Hematopoietic multipotent progenitor cell treated with erythropoietin and hydrocortisone succinate and interleukin-3 and kit ligand, for 17 days (in vitro differentiated cells): Measurements from ENCODE around the gene PROSER3.
"Not testable (repeated sequence)": the region's sequence is repeated elsewhere in the genome, so short reads cannot be mapped to it uniquely, and the experiment has no call there.

Source experiments
- DNase-seq: peaks from one replicate; pipeline ENCODE4 v3.0.0-alpha.2; 2015; ENCODE audit warnings: low spot score

Gene PROSER3

DNA sequence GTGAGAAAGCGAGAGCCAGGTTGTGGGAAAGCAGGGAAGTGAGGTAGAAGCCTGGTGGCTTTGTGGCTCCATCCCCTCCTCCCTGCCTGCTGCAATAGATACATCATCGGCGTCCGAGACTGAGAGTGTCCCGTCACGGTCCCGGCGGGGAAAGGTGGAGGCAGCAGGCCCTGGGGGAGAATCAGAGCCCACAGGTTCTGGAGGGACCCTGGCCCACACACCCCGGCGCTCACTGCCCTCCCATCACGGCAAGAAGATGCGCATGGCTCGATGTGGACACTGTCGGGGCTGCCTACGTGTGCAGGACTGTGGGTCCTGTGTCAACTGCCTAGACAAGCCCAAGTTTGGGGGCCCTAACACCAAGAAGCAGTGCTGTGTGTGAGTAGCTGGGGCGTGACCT is 35.1 kb upstream of the PROSER3 start:
- DNase-seq, result no peak

DNA sequence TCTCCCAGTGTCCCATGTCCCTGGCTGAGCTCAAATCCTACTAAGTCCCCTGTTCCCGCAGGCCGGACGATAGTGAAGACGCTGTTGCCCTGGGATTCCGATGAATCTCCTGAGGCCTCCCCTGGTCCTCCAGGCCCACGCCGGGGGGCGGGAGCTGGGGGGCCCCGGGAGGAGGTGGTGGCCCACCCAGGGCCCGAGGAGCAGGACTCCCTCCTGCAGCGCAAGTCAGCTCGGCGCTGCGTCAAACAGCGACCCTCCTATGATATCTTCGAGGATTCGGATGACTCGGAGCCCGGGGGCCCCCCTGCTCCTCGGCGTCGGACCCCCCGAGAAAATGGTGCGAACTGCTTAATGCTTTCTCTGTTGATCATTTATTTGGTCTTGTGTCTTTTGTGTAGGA is 34.3 kb upstream of the PROSER3 start:
- DNase-seq, result no peak

DNA sequence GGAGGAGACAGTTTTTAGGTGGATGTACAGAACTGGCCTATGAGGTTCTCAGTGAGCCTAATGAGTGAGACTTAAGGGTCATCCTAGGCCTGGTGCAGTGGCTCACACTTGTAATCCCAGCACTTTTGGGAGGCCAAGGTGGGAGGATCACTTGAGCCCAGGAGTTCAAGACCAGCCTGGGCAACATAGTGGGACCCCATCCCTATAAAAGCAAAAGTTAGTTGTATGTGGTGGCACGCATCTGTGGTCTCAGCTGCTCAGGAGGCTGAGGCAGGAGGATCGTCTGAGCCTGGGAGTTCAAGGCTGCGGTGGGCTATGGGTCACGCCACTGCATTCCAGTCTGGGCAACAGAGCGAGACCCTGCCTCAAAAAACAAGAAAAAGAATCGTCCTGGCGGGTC is 33.8 kb upstream of the PROSER3 start:
- not testable (repeated sequence) for DNase-seq

DNA sequence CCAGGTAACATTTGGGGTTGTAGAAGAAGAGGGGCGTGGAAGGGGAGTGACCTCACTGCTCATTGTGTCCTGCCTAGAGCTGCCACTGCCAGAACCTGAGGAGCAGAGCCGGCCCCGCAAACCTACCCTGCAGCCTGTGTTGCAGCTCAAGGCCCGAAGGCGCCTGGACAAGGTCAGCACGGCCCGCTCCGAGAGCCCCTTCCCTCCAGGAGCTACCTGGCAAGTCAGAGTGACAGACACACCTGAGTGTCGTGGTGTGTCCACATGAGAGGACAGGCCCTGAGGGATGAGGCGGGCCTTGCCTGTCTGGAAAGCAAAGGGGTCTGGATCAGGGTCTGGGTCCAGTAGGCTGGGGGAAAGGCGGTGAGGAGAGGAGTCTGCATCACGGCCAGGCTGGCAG is 33.4 kb upstream of the PROSER3 start:
- no peak for DNase-seq

DNA sequence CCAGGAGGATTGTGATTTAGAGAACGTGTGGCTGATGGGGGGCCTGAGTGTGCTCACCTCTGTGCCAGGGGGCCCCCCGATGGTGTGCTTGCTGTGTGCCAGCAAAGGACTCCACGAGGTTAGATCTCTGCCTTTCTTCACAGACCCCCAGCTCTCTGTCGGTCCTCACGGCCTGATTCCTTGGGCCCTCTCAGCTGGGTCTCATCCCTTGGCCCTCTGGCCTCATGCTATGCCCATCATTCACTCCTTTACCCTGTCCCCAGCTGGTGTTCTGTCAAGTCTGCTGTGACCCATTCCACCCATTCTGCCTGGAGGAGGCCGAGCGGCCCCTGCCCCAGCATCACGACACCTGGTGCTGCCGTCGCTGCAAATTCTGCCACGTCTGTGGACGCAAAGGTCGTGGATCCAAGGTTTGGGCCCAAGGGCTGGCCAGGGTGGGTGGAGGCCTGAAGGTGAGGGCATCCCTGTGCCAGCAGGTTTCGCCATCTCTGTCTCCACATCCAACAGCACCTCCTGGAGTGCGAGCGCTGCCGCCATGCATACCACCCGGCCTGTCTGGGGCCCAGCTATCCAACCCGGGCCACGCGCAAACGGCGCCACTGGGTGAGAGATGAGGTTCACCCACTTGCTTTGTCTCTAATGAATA is 32.6 kb upstream of the PROSER3 start:
- DNase-seq, result no peak

DNA sequence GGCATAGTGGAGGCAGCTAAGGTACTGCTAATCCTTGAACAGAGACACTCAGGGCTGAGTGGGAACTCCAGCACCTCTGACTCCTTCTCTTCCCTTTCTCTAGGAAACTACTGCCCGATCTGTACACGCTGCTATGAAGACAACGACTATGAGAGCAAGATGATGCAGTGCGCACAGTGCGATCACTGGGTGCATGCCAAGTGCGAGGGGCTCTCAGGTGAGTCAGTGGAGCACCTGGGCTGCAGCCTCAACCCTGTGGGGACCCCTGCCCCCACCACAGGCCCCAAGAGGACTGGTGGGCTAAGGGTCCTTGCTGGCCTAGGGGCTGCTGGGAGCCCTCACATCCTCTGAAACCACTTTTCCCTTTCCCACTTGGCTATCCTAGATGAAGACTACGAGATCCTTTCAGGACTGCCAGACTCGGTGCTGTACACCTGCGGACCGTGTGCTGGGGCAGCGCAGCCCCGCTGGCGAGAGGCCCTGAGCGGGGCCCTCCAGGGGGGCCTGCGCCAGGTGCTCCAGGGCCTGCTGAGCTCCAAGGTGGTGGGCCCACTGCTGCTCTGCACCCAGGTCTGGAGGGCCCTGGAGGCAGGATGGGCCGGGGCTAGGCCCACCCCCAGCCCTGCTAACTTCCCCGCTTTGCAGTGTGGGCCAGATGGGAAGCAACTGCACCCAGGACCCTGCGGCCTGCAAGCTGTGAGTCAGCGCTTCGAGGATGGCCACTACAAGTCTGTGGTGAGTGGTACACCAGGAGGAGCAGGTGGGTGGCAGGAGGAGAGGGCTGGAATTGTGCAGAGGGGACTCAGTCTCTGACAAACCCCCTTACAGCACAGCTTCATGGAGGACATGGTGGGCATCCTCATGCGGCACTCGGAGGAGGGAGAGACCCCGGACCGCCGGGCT is 30.7 kb upstream of the PROSER3 start:
- no peak for DNase-seq

DNA sequence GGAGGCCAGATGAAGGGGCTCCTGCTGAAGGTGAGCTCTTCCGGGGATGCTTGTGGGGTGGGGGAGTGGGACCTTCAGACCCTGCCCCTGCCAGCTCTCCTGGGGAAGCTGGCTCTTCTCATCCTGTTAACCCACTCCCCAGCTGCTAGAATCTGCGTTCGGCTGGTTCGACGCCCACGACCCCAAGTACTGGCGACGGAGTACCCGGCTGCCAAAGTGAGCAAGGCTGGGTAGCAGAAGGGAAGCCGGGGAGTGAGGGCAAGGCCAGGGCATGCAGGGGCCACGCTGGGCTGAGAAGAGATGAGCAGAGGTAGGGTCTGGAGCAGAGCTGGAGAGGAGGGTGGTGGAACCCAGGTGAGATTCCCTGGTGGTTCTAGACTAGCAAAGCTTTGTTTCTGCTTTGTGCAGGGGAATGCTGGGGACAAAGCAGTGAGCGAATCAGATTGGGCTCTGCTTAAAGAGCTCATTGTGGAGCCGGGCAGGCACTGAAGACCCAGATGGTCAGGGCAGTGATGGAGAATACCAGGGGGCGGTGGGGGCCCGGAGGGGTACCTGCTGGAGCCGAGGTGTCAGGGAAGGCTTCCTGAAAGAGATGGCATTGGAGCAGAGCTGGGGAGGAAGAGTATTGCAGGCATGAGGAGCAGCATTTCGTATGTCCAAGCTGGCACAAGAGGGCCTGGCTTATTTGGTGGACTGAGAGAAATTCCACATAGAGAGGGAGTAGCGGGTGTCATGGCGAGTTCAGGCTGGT is 29.8 kb upstream of the PROSER3 start:
- DNase-seq, result no peak

DNA sequence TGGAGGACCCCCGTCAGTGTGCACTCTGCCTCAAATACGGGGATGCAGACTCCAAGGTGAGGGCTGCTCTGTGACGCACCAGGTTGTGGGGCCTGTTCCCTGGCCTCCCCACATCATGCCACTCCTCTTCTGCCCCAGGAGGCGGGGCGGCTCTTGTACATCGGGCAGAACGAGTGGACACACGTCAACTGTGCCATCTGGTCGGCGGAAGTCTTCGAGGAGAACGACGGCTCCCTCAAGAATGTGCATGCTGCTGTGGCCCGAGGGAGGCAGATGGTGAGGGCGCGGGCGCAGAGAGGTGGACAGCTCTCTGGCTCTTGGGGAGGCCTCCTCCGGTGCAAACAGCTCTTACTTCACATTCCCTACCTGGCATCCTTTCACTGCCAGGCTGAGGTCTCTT is 29.0 kb upstream of the PROSER3 start:
- DNase-seq, result no peak

DNA sequence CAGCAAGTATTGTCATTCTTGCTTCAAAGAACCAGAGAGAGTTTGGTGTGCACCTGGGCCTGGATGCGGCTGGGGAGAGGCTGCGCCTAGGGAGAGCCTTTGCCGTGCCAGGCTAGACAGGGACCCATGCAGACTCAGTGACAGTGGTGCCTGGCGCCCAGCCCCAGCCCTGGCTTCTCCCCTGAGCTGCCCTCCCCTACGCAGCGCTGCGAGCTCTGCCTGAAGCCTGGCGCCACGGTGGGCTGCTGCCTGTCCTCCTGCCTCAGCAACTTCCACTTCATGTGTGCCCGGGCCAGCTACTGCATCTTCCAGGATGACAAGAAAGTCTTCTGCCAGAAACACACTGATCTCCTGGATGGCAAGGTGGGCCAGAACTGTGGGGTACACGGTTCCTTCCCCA is 28.2 kb upstream of the PROSER3 start:
- no peak for DNase-seq

DNA sequence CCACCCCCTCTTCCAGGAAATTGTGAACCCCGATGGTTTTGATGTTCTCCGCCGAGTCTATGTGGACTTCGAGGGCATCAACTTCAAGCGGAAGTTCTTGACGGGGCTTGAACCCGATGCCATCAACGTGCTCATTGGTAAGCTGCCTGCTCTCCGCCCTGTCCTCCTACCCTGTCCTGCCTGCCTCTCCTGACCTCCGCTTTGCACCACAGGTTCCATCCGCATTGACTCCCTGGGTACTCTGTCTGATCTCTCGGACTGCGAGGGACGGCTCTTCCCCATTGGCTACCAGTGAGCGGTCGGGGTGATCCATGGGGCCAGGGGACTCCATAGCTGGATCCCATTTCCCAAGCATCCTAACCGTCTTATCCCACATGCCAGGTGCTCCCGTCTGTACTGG is 27.6 kb upstream of the PROSER3 start:
- DNase-seq, result no peak

DNA sequence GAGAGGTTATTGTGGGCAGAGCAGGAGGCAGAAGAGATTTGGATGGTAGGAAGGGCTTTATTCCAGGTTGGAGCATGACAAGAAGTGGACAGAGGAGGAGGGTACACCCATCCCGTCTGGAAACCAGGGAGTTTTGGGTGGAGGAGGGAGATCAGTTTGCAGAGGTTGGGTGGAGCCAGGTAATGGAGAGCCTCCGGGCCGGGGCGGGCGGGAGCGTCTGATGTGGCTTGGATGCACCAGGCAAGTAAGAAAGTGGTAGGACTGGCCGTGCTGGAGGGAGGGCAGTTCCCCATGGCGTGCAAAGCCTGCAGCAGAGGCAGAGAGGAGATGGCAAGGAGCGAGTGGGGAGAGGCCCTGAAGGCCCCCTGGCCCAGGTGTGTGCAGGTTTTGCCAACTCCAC is 26.6 kb upstream of the PROSER3 start:
- no peak for DNase-seq

DNA sequence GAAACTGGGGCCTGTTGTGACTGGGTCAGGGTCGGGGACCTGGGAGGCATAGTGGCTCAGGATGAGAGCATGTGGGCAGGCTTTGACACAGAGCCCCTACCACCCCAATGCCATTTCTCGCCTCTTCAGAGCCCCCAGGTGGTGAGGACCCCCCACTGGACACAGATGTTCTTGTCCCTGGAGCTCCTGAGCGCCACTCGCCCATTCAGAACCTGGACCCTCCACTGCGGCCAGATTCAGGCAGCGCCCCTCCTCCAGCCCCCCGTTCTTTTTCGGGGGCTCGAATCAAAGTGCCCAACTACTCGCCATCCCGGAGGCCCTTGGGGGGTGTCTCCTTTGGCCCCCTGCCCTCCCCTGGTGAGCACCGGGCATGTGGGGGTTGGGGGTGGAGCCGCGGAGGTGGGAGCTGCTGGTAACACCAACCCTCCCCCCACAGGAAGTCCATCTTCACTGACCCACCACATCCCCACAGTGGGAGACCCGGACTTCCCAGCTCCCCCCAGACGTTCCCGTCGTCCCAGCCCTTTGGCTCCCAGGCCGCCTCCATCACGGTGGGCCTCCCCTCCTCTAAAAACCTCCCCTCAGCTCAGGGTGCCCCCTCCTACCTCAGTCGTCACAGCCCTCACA is 26.1 kb upstream of the PROSER3 start:
- DNase-seq, result no peak

DNA sequence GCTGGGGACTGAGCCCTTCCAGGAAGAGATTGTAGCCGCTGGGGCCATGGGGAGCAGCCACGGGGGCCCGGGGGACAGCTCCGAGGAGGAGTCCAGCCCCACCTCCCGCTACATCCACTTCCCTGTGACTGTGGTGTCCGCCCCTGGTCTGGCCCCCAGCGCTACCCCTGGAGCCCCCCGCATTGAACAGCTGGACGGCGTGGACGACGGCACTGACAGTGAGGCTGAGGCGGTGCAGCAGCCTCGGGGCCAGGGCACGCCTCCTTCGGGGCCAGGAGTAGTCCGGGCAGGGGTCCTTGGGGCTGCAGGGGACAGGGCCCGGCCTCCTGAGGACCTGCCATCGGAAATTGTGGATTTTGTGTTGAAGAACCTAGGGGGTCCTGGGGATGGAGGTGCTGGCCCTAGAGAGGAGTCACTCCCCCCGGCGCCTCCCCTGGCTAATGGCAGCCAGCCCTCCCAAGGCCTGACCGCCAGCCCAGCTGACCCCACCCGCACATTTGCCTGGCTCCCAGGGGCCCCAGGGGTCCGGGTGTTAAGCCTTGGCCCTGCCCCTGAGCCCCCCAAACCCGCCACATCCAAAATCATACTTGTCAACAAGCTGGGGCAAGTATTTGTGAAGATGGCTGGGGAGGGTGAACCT is 25.3 kb upstream of the PROSER3 start:
- DNase-seq, result no peak

DNA sequence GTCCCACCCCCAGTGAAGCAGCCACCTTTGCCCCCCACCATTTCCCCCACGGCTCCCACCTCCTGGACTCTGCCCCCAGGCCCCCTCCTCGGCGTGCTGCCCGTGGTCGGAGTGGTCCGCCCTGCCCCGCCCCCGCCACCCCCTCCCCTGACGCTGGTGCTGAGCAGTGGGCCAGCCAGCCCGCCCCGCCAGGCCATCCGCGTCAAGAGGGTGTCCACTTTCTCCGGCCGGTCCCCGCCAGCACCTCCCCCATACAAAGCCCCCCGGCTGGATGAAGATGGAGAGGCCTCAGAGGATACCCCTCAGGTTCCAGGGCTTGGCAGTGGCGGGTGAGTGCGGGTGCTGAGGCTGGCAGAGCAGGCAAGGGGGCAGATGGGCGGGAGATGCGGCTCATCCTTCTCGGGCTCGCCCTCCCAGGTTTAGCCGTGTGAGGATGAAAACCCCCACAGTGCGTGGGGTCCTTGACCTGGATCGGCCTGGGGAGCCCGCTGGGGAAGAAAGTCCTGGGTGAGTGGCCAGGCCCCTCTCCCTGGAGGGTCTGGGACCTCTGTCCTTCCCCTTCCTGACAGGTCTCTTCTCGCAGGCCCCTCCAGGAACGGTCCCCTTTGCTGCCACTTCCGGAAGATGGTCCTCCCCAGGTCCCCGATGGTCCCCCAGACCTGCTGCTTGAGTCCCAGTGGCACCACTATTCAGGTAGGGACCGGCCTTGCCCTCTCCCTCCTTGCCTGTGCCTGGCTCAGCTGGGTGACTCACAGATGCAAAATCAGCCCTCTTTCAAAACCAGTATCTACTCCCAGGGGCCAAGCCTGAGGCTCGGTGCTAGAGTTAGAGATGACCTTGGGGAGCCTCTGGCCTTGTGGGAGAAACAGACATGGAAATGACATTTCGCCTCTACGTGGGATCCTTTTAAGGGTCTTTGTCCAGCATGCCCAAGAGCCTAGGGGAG is 24.5 kb upstream of the PROSER3 start:
- DNase-seq, result no peak

DNA sequence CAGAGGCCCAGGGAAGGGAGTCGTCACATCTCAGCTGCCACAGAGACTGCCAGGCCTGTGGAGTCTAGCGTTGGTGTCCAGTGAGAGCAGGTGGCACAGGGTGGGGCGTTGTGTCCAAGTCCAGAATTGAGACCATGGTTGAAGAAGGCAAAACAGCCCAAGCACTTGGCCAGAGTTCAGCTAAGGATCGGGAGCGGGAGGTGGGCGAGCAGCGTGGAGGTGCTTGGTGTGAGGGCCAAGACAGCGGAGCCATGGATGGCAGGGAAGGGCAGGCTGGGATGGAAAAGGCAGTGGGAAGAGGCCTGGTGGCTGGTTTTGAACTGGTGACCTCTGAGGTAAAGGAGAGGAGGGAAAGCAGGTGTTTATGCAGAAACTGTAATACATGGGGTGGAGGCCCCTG is 23.7 kb upstream of the PROSER3 start:
- no peak for DNase-seq

DNA sequence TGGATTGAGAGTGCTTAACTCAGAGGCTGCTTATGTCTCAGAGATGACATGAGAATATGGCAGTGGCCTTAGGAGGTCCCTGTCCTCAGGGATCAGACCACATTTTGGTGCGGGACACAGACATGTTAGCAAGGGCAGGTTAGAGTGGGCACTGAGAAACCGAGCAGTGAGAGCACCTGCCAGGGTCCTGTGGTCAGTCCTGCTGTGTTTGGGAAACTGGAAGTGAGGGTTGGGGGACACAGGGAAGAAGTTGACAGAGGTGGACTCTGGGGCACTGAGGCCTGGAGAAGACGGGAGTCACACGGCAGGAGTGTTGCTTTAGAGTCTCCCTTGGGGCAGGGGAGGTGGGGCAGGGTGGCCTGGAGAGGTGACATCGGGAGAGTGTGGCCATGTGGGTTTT is 23.1 kb upstream of the PROSER3 start:
- no peak for DNase-seq

DNA sequence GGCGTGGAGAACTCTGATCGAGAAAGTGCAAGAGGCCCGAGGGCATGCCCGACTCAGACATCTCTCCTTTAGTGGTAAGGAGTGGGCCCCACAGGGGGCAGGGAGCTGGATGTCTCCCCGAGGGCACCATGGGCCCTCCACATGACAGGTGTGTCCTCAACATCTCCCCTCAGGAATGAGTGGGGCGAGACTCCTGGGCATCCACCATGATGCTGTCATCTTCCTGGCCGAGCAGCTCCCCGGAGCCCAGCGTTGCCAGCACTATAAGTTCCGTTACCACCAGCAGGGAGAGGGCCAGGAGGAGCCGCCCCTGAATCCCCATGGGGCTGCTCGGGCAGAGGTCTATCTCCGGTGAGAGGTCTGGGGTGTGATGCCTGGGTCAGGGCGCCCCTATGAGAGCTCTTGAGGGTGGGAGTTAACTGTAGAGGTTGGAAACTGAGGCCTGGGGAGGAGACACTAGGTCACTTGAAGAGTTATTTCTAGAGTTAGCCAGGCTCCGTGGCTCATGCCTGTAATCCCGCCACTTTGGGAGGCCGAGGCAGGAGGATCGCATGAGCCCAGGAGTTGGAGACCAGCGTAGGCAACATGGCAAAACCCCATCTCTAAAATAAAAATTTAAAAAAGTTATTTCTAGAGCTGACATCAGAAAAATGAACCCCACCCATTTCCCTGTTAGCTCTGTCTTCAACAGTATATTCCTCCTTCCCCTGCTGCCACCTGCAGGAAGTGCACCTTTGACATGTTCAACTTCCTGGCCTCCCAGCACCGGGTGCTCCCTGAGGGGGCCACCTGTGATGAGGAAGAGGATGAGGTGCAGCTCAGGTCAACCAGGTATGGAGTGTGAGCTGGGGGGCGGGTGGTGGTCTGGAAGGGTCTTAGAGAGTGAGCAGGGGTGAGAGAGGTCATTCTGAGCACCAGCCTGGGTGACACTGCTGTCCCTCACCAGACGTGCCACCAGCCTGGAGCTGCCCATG is 20.8 kb upstream of the PROSER3 start:
- no peak for DNase-seq

DNA sequence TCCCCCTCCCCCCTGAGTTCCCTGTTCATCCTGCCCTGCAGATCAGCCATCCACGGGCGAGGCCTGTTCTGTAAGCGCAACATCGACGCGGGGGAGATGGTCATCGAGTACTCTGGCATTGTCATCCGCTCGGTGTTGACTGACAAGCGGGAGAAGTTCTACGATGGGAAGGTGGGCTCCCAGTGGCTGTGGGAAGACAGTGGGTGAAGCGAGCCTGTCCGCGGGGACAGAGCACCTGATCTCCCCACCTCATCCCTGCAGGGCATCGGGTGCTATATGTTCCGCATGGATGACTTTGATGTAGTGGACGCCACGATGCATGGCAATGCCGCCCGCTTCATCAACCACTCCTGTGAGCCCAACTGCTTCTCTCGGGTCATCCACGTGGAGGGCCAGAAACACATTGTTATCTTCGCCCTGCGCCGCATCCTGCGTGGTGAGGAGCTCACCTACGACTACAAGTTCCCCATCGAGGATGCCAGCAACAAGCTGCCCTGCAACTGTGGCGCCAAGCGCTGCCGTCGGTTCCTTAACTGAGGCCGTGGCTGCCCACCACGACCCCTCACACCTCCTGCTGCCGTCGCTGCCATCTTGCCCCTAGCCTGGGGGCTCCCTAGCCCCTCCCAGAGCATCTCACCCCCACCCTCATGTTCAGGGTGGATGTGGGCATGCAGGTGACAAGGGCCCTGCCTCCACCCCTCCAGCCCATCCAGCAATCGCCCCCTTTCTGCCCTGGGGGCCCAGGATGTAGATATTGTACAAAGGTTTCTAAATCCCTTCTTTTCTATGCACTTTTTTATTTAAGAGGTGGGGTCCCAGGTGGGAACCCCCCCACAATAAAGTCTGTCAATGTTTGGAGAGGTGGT is 19.7 kb upstream of the PROSER3 start:
- no peak for DNase-seq

DNA sequence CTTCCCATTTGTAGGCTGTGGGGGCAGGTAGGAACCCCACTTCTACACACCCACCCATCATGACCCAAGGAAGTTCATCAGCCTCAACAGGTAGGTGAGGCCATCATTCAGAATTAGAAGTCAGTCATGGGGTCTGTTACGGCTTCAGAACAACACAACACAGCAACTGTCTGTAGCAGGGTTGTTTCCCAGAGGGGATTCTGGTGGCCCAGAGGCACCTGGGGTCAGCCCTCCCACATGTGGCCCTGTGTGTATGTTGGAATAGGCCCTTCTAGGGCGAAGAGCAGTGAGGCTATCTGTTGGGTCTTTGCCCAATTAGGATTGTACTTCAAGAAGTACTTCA is 19.1 kb upstream of the PROSER3 start:
- no peak for DNase-seq
